MM.1S (cell line): ENCODE data around the gene SSUH2.

Source experiments
- DNase-seq: peaks from one replicate; pipeline ENCODE4 v3.0.0-alpha.2; 2015
- H2AFZ ChIP-seq: fragments of 300-600 bp; sonication (generic); 2 replicates; pipeline ENCODE4 v1.6.0; 2016; ENCODE audit warnings: antibody characterized with exemption, low read length
- H3F3A ChIP-seq: fragments of 300-600 bp; sonication (generic); 2 replicates; pipeline ENCODE4 v1.6.1; 2016; ENCODE audit warnings: mild to moderate bottlenecking, antibody characterized with exemption, low read length, moderate library complexity, mixed read lengths; ENCODE audit not compliant: insufficient read depth
- H3K27ac ChIP-seq: fragments of 300-600 bp; sonication (generic); 2 replicates; pipeline ENCODE4 v1.5.1; 2016; ENCODE audit warnings: mild to moderate bottlenecking, low read length
- H3K27me3 ChIP-seq: fragments of 300-600 bp; sonication (generic); replicated peaks from 2 replicates; pipeline ENCODE4 v1.6.0; 2016; ENCODE audit warnings: low read length; ENCODE audit not compliant: insufficient read depth
- H3K36me3 ChIP-seq: fragments of 300-600 bp; sonication (generic); replicated peaks from 2 replicates; pipeline ENCODE4 v1.6.1; 2016; ENCODE audit warnings: mild to moderate bottlenecking, low read length, mixed read lengths; ENCODE audit not compliant: insufficient read depth
- H3K4me1 ChIP-seq: fragments of 300-600 bp; sonication (generic); 2 replicates; pipeline ENCODE4 v1.6.1; 2016; ENCODE audit warnings: low read length, mixed read lengths
- H3K4me2 ChIP-seq: fragments of 300-600 bp; sonication (generic); 2 replicates; pipeline ENCODE4 v1.6.0; 2016; ENCODE audit warnings: low read depth, low read length
- H3K4me3 ChIP-seq: fragments of 300-600 bp; sonication (generic); 2 replicates; pipeline ENCODE4 v1.5.1; 2016; ENCODE audit warnings: low read length, mixed read lengths
- H3K79me2 ChIP-seq: fragments of 300-600 bp; sonication (generic); 2 replicates; pipeline ENCODE4 v1.6.1; 2016; ENCODE audit warnings: mixed run types, low read length, mixed read lengths
- H3K9ac ChIP-seq: fragments of 300-600 bp; sonication (generic); 2 replicates; pipeline ENCODE4 v1.6.1; 2016; ENCODE audit warnings: low read length, mixed read lengths
- H3K9me2 ChIP-seq: fragments of 300-600 bp; sonication (generic); replicated peaks from 2 replicates; pipeline ENCODE4 v1.6.1; 2016; ENCODE audit warnings: mild to moderate bottlenecking, low read length, mixed read lengths; ENCODE audit not compliant: insufficient read depth
- H3K9me3 ChIP-seq: fragments of 300-600 bp; sonication (generic); replicated peaks from 2 replicates; pipeline ENCODE4 v1.6.1; 2016; ENCODE audit warnings: mild to moderate bottlenecking, low read length, mixed read lengths; ENCODE audit not compliant: insufficient read depth
- H4K20me1 ChIP-seq: fragments of 300-600 bp; sonication (generic); 2 replicates; pipeline ENCODE4 v1.6.1; 2016; ENCODE audit warnings: mild to moderate bottlenecking, low read length, moderate library complexity, mixed read lengths; ENCODE audit not compliant: insufficient read depth
- EZH2 ChIP-seq: fragments of 300-600 bp; sonication (generic); optimal IDR thresholded peaks from 2 replicates; pipeline ENCODE3; 2017; ENCODE audit warnings: low read depth, mild to moderate bottlenecking, antibody characterized with exemption, low read length, mixed read lengths
- EZH2phosphoT487 ChIP-seq: fragments of 300-600 bp; sonication (generic); IDR thresholded peaks from 2 replicates; pipeline ENCODE4 v1.6.1; 2018; ENCODE audit warnings: antibody characterized with exemption, low read length
- TF ChIP-seq, protein P1 (sequence below): fragments of 300-600 bp; sonication (generic); IDR thresholded peaks from 2 replicates; pipeline ENCODE4 v1.5.1; 2016; ENCODE audit warnings: antibody characterized with exemption, low read length, mixed read lengths

Gene SSUH2

DNA sequence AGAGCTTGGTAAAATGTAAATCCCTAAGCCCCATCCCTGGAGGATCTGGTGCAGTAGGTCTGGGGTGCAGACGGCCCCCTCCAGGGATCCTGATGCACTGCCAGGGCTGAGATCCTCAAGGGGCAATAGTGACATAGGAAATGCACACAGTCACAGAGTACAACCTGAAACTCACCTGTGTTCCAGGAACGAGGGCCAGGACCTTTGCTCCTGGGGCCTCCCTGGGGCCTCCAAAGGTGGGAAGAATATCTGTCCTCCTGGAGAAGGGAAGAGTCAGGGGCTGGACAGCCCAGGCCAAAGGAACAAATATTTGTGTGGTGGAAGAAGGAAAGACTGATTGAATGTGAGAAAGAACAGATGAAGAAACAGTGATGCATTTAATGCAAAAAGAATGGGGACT lies 9.5 kb downstream of the SSUH2 start:
- Histone ChIP-seq H3K4me2 (no peak overlapping the region), H3K27ac (no peak overlapping the region), H3K4me1 (no peaks in the 10 kb centered on the region), H3K4me3 (no peak overlapping the region), H3K27me3 (no peaks in the 10 kb centered on the region), H3K36me3 (no peaks in the 10 kb centered on the region), H3K9me2 (no peaks in the 10 kb centered on the region), H3K9me3 (no peaks in the 10 kb centered on the region), H3K79me2 (no peaks in the 10 kb centered on the region), H3K9ac (no peak overlapping the region), H4K20me1 (no peaks in the 10 kb centered on the region), H2AFZ (no peak overlapping the region), H3F3A (no peaks in the 10 kb centered on the region)
- TF ChIP-seq, protein P1, sequence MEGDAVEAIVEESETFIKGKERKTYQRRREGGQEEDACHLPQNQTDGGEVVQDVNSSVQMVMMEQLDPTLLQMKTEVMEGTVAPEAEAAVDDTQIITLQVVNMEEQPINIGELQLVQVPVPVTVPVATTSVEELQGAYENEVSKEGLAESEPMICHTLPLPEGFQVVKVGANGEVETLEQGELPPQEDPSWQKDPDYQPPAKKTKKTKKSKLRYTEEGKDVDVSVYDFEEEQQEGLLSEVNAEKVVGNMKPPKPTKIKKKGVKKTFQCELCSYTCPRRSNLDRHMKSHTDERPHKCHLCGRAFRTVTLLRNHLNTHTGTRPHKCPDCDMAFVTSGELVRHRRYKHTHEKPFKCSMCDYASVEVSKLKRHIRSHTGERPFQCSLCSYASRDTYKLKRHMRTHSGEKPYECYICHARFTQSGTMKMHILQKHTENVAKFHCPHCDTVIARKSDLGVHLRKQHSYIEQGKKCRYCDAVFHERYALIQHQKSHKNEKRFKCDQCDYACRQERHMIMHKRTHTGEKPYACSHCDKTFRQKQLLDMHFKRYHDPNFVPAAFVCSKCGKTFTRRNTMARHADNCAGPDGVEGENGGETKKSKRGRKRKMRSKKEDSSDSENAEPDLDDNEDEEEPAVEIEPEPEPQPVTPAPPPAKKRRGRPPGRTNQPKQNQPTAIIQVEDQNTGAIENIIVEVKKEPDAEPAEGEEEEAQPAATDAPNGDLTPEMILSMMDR, result no peak
- TF ChIP-seq EZH2 (no peak), EZH2phosphoT487 (no peak)
- no peak for DNase-seq

DNA sequence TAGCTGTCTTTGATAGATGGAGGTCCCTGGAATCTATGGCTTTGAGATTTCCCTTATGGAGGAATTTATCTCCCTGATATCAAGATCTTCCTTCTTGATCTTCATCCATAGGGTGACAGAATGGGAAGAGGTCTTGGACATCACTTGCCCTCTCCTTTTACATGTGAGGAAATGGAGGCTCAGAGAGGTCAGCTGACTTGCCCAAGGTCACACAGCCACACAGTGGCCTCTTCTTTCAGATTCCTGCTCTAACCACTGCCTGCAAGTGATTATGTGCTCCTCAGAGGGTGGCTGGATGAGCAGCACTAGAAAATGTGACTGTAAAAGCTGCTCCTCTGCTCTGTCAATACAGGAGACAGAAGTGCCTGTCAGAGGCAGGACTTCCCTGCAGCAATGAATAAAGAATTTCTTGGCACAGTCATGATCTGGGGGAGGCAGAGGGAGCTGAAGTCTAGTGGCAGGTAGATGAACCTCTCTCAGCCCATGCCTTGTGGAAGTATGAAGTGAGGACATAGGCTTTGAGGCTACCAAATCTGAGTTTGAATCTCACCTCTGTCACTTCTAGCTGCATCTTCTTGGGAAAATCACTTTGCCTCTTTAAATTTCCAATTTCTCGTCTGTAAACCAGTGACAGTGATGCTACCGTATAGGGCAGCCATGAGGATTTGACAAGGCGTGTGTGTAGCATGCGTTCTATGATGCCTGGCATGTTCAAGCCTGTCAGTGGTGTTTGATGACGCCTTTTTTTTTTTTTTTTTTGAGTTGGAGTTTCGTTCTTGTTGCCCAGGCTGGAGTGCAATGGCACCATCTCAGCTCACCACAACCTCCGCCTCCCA lies 12.0 kb downstream of the SSUH2 start:
- Histone ChIP-seq H3K27me3 (no peaks in the 10 kb centered on the region), H3K4me3 (no peak overlapping the region), H2AFZ (no peak overlapping the region), H3K4me1 (no peaks in the 10 kb centered on the region), H3K9ac (no peak overlapping the region), H3K9me2 (no peaks in the 10 kb centered on the region), H3K9me3 (no peaks in the 10 kb centered on the region), H4K20me1 (no peaks in the 10 kb centered on the region), H3K4me2 (no peak overlapping the region), H3K79me2 (no peaks in the 10 kb centered on the region), H3K27ac (no peak overlapping the region), H3F3A (no peaks in the 10 kb centered on the region), H3K36me3 (no peaks in the 10 kb centered on the region)
- TF ChIP-seq EZH2phosphoT487 (no peak), EZH2 (no peak)
- TF ChIP-seq, protein P1, result no peak
- no peak for DNase-seq

DNA sequence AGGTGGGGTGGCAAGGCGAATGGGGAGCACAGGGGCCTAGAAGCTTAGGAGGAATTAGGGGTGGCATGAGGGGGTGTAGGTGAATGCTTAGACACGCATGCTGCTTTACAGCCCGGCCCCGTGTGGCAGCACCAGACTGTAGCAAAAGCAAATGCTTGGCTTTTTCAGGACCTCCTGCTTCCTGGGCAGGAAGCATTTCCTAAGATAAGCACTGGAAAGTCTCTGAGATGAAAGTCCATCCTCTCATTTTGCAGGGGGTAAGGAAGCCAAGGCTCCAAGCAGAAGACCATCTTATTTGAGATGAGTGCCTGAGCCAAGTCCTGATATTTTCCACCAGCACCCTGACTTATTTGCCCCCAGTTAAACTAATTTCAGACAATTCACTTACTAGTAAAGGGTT lies 12.9 kb downstream of the SSUH2 start:
- H2AFZ ChIP-seq, result no peak overlapping the region
- no peak overlapping the region for H3K4me2 ChIP-seq
- TF ChIP-seq EZH2phosphoT487 (no peak), EZH2 (no peak)
- TF ChIP-seq, protein P1, result no peak
- no peak overlapping the region for H3K27ac ChIP-seq
- no peaks in the 10 kb centered on the region for H4K20me1 ChIP-seq
- H3F3A ChIP-seq, result no peaks in the 10 kb centered on the region
- DNase-seq, result no peak
- H3K4me1 ChIP-seq, result no peaks in the 10 kb centered on the region
- no peak overlapping the region for H3K4me3 ChIP-seq
- H3K27me3 ChIP-seq, result no peaks in the 10 kb centered on the region
- no peaks in the 10 kb centered on the region for H3K9me3 ChIP-seq
- H3K9me2 ChIP-seq, result no peaks in the 10 kb centered on the region
- no peaks in the 10 kb centered on the region for H3K36me3 ChIP-seq
- no peaks in the 10 kb centered on the region for H3K79me2 ChIP-seq
- no peak overlapping the region for H3K9ac ChIP-seq
